WERI-Rb-1 (cell line): ENCODE results near the gene MUC5AC.

Experiments
- DNase-seq: peaks from one replicate; pipeline ENCODE4 v3.0.0-alpha.2; 2020
- H3K27ac ChIP-seq: fragments of 250-450 bp; sonication (Bioruptor Pico); 2 replicates; pipeline ENCODE4 v1.5.1; 2020; ENCODE audit warnings: mild to moderate bottlenecking, moderate library complexity
- H3K27me3 ChIP-seq: fragments of 250-450 bp; sonication (Bioruptor Pico); 2 replicates; pipeline ENCODE4 v1.5.1; 2021; ENCODE audit warnings: mild to moderate bottlenecking, low read depth, moderate library complexity; ENCODE audit not compliant: insufficient read depth, severe bottlenecking
- H3K36me3 ChIP-seq: fragments of 250-450 bp; sonication (Bioruptor Pico); 2 replicates; pipeline ENCODE4 v1.5.1; 2020; ENCODE audit warnings: mild to moderate bottlenecking, moderate library complexity
- H3K4me3 ChIP-seq: 2 replicates; pipeline ENCODE4 v1.5.1; 2011; ENCODE audit warnings: low read depth, mild to moderate bottlenecking, control low read depth, low read length
- H3K9me3 ChIP-seq: fragments of 250-450 bp; sonication (Bioruptor Pico); 2 replicates; pipeline ENCODE4 v1.5.1; 2021; ENCODE audit warnings: mild to moderate bottlenecking, moderate library complexity; ENCODE audit not compliant: severe bottlenecking
- CTCF ChIP-seq: IDR thresholded peaks from 2 replicates; pipeline ENCODE4 v1.5.1; 2011; ENCODE audit warnings: low read depth, mild to moderate bottlenecking, control low read depth, inconsistent platforms, low read length

Gene MUC5AC

GRCh38 chr11:1217151-1217550 lies 59.4 kb downstream of the MUC5AC start:
- Histone ChIP-seq H3K27ac (no peak overlapping the region), H3K36me3 (no peaks in the 10 kb centered on the region), H3K9me3 (no peaks in the 10 kb centered on the region), H3K27me3 (no peaks in the 10 kb centered on the region), H3K4me3 (no peak overlapping the region)
- TF ChIP-seq CTCF, result no peak
- DNase-seq, result no peak

GRCh38 chr11:1218256-1218787 lies 60.6 kb downstream of the MUC5AC start:
- H3K27me3 ChIP-seq, result no peaks in the 10 kb centered on the region
- H3K27ac ChIP-seq, result no peak overlapping the region
- no peaks in the 10 kb centered on the region for H3K9me3 ChIP-seq
- no peak for DNase-seq
- no peak for TF ChIP-seq CTCF
- H3K4me3 ChIP-seq, result no peak overlapping the region
- no peaks in the 10 kb centered on the region for H3K36me3 ChIP-seq

- Histone ChIP-seq H3K4me3 (no peak overlapping the region), H3K27ac (peak overlapping the region; percentile 36; the same call in 1 of the 2 replicates), H3K27me3 (no peaks in the 10 kb centered on the region), H3K36me3 (no peaks in the 10 kb centered on the region), H3K9me3 (no peaks in the 10 kb centered on the region)
- DNase-seq, result no peak
- TF ChIP-seq CTCF, result no peak
Measured at GRCh38 chr11:1218788-1219445, 61.2 kb downstream of the MUC5AC start.

- H3K27me3 ChIP-seq, result no peaks in the 10 kb centered on the region
- peak overlapping the region; percentile 36 for H3K27ac ChIP-seq
- no peak overlapping the region for H3K4me3 ChIP-seq
- no peak for TF ChIP-seq CTCF
- H3K36me3 ChIP-seq, result no peaks in the 10 kb centered on the region
- no peaks in the 10 kb centered on the region for H3K9me3 ChIP-seq
- no peak for DNase-seq
Measured at GRCh38 chr11:1219446-1219833, 61.7 kb downstream of the MUC5AC start.

- no peak overlapping the region for H3K4me3 ChIP-seq
- DNase-seq, result no peak
- TF ChIP-seq CTCF, result no peak
- no peaks in the 10 kb centered on the region for H3K36me3 ChIP-seq
- no peaks in the 10 kb centered on the region for H3K27me3 ChIP-seq
- peak overlapping the region; percentile 36 for H3K27ac ChIP-seq
- no peaks in the 10 kb centered on the region for H3K9me3 ChIP-seq
Measured at GRCh38 chr11:1219834-1220815, 62.4 kb downstream of the MUC5AC start.
